A549 (cell line): ENCODE measurements around the gene NDFIP1.

Experiments used
- POLR2A ChIP-seq: IDR thresholded peaks from 2 replicates; pipeline ENCODE4 v1.6.1; 2012; ENCODE audit warnings: mild to moderate bottlenecking, low read length
- SREBF2 ChIP-seq: fragments of 450-650 bp; IDR thresholded peaks from 2 replicates; pipeline ENCODE4 v1.6.1; 2014; ENCODE audit warnings: mild to moderate bottlenecking, moderate library complexity

GRCh38 chr5:142114687-142115086, 6.1 kb downstream of the NDFIP1 start:
- no peak for TF ChIP-seq POLR2A
- no peak for TF ChIP-seq SREBF2
